ENCODE results near the gene ZC3H8. TPM values are rescaled to one million over a fixed set of nuclear protein-coding genes. Genes with fewer than 3 reads are reported as not detected.
"Not testable (repeated sequence)": the region's sequence is repeated elsewhere in the genome, so short reads cannot be mapped to it uniquely, and the experiment has no call there.

ZC3H8 gene
- 10 to 100 TPM in 11 of 12 donors, not detected in 1; 10.2 to 27.1 (median 16.9) TPM for polyA plus RNA-seq (ENCODE audit: insufficient read length in 12 of 12)
- long read RNA-seq, donor 1, full-length matches to known transcripts: 8 of 105 reads
- long read RNA-seq, donor 1, partial matches to known transcripts: 90 of 105 reads
- long read RNA-seq, donor 1, other reads (novel, unspliced or antisense): 7 of 105 reads
- long read RNA-seq, donor 2, full-length matches to known transcripts: 5 of 5 reads
- long read RNA-seq, donor 2, partial matches to known transcripts: 0 of 5 reads
- long read RNA-seq, donor 2, other reads (novel, unspliced or antisense): 0 of 5 reads
- long read RNA-seq, donor 3, full-length matches to known transcripts: 3 of 3 reads
- long read RNA-seq, donor 3, partial matches to known transcripts: 0 of 3 reads
- long read RNA-seq, donor 3, other reads (novel, unspliced or antisense): 0 of 3 reads
- long read RNA-seq, donor 4, full-length matches to known transcripts: 1 of 1 reads
- long read RNA-seq, donor 4, partial matches to known transcripts: 0 of 1 reads
- long read RNA-seq, donor 4, other reads (novel, unspliced or antisense): 0 of 1 reads
- long read RNA-seq, donor 5, full-length matches to known transcripts: 5 of 62 reads
- long read RNA-seq, donor 5, partial matches to known transcripts: 57 of 62 reads
- long read RNA-seq, donor 5, other reads (novel, unspliced or antisense): 0 of 62 reads
- long read RNA-seq, donor 6, full-length matches to known transcripts: 1 of 1 reads
- long read RNA-seq, donor 6, partial matches to known transcripts: 0 of 1 reads
- long read RNA-seq, donor 6, other reads (novel, unspliced or antisense): 0 of 1 reads
- long read RNA-seq, donor 7, full-length matches to known transcripts: 2 of 2 reads
- long read RNA-seq, donor 7, partial matches to known transcripts: 0 of 2 reads
- long read RNA-seq, donor 7, other reads (novel, unspliced or antisense): 0 of 2 reads
- long read RNA-seq, donor 8, full-length matches to known transcripts: 4 of 10 reads
- long read RNA-seq, donor 8, partial matches to known transcripts: 6 of 10 reads
- long read RNA-seq, donor 8, other reads (novel, unspliced or antisense): 0 of 10 reads
- long read RNA-seq, donor 9, full-length matches to known transcripts: 2 of 29 reads
- long read RNA-seq, donor 9, partial matches to known transcripts: 27 of 29 reads
- long read RNA-seq, donor 9, other reads (novel, unspliced or antisense): 0 of 29 reads
- long read RNA-seq, donor 10, full-length matches to known transcripts: 3 of 3 reads
- long read RNA-seq, donor 10, partial matches to known transcripts: 0 of 3 reads
- long read RNA-seq, donor 10, other reads (novel, unspliced or antisense): 0 of 3 reads
- long read RNA-seq, donor 11, full-length matches to known transcripts: 4 of 9 reads
- long read RNA-seq, donor 11, partial matches to known transcripts: 5 of 9 reads
- long read RNA-seq, donor 11, other reads (novel, unspliced or antisense): 0 of 9 reads

DNA sequence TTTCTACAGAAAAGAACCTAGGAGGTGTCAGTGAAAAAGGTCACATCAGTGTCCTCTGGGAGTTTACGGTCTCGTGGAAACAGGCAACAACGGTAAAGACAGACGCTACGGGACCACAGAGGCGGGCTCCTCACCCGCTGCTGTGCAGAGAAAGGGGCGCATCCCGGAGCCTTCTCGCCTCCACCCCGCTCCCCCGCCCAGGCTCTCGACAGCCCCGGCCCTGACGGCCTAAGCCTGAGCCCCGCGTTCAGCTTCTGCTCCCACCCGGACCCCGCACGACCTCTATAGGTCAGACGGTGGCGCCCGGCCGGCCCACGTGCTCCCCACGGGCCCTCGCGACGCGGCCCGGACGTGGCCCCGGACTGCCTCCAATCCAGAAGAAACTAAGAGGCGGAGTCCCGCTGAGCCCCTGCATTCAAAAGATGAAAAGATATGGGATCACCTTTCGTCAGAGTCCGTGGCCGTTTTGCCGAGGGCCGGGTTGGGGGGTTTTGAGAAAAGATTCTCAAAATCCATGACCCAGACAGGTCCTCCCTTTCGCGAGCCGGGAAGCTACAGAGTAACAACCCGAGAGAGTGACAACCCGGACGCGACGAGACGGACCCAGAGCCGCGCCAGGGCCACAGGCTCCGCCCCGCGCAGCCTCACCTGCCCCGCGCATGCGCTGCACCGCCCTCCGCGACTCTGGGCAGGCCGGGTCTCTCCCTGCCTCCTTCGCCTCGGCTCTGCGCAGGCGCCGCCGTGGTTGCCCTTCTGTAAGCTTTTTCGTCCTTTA lies at the start of gene ZC3H8:
Gene ZC3H8 (minus strand): TSS at position 577 of the 775 bp plus-strand sequence. CDS start 61 bp downstream, at position 516.
- peak; percentile 94 for DNase-seq

DNA sequence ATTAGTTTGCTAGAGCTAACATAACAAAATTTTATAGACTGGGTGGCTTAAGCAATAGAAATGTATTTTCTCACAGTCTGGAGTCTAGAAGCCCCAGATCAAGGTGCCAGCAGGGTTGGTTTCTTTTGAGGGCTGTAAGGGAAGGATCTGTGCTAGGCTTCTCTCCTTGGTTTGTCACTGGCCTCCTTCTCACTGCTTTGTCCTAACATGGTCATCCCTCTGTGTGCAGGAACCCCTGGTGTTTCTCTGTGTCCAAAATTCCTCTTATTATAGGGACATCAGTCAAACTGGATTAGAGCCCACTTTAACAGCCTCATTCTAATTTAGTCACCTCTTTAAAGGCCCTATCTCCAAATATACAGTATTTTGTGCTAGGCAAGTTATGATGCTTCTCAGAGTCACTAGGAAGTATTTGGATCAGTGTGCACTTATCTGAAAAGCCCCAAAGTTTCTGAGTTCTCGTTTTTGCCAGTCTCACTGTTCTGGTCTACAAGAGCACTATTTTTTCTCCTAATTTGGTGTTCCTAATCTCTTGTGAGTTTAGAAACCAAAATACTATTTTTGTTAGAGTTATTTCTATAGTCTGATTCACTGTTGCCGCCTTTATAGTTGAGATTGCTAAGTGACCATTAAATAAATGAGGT lies 49.6 kb upstream of the ZC3H8 start:
- no peak for DNase-seq

DNA sequence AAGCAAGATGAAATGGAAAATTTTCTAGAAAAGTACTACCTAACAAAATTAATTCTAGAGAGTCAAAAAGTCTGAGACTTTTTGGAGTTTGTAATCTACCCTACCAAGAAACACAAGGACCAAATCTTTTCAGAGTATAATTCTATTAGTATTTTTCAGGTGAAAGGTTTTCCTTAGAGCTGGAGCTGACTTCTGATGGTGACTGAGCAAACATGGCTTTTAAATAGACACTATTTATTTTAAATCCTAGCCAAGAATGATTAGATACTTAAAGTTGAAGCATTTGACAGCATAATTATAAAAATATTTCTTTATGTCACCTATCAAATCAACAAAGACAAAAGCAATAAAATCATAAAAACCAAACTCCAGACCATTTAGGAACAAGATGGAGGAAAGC lies 47.1 kb upstream of the ZC3H8 start:
- no peak for DNase-seq

DNA sequence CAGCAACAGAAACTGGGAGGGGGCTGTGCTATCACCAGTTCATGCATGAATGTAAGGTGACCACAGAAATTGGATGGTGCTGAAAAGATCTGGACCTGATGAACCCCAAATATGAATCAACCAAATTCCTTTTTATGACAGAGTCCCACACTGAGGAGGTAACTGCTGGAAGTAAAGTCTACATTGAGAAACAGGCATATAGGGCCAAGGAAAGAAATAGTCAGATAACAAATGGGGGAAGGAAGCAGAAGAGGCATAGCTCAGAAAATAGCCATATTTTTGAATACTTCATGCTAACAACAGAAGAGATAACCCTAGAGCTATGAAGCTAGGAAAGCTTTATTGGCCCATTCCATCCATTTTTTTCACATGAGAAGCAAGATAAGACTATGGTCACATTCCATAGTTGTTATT lies 46.3 kb upstream of the ZC3H8 start:
- no peak for DNase-seq

DNA sequence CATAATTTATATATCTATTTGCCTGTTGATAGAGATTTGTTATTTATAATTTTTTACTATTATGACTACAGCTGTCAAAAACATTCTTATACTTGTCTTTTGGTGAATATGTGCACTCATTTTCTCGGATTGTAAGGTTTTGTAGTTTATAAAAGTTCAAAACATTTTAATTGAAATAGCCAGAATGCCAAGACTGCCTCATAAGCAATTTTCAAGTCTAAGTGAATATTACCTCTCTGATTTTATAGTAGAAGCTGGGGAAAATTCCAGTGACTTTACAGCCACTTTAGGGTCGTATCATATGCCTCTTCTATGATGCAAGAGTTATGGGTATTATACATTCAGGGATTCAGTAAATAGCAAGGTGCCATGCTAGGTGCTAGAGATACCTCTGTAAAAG lies 41.6 kb upstream of the ZC3H8 start:
- DNase-seq: no peak

- DNase-seq: no peak
Observed at GRCh38 chr2:112295407-112296078, 40.7 kb upstream of the ZC3H8 start.

- DNase-seq: no peak
Observed at GRCh38 chr2:112293636-112294401, 39.0 kb upstream of the ZC3H8 start.

- no peak for DNase-seq
Observed at GRCh38 chr2:112290648-112291047, 35.8 kb upstream of the ZC3H8 start.

DNA sequence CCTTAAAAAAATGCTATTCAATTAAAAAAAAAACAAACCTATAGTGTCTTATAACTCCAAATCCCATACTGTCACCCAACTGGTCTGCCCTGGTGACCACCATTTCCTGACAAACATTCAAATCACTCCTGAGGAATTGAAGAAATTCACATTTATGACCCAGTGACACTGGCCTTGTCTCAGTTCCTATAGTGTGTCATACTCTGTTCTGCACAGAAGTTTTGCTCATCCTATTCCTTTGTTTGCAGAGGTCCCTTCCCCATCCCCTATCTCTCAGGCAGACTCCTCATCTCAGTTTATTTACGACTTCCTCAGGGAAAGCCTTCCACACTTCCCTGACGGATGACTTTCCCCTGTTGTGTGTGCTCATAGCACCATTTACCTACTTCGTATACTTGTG lies 35.2 kb upstream of the ZC3H8 start:
- no peak for DNase-seq

DNA sequence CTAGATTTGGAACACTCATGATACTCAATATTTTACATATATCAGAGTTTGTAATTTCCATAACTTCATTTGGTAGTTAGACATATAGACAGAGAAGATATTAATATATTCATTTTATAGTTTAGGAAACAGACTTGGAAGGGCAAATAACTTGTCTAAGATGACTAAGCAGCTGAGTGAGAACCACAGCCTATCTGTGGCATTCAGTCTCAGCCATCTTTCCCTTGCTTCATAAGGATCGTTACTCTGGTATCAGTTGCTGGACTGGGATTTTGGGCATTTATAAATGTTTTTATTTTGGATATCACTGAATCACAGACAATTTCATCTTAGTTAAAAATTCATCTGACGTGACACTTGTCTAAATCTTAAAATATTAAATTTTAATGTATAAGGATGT lies 28.7 kb upstream of the ZC3H8 start:
- DNase-seq: not testable (repeated sequence)

GRCh38 chr2:112282066-112282465 lies 27.2 kb upstream of the ZC3H8 start:
- not testable (repeated sequence) for DNase-seq

- no peak for DNase-seq
Observed at GRCh38 chr2:112277596-112278220, 22.9 kb upstream of the ZC3H8 start.

DNA sequence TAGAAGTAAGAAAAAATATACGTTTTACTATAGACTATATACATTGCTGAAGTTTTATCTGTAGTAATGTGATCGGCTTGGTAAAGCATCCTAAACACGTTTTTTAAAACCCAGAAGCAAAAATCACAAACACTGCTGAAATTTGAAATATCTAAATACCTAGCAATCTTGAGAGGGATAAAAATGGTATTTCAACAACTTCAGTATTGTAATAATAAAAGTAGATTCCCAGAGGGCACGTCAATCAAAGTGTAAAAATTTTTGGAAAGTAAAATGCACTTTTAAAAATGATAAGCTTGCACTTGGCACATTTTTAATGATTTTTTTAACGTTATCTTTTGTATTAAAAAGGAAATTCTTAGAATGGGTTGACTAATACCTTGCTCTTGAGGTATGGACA lies 22.1 kb upstream of the ZC3H8 start:
- no peak for DNase-seq

GRCh38 chr2:112275887-112276773 lies 21.3 kb upstream of the ZC3H8 start:
- peak; percentile 94 for DNase-seq

- peak; percentile 99 for DNase-seq
Observed at GRCh38 chr2:112275311-112275886, 20.6 kb upstream of the ZC3H8 start, which contains the start of gene ZC3H6. Gene ZC3H6, plus strand, starts transcription at chr2:112275597. Its CDS starts 398 bp downstream, at chr2:112275995.

DNA sequence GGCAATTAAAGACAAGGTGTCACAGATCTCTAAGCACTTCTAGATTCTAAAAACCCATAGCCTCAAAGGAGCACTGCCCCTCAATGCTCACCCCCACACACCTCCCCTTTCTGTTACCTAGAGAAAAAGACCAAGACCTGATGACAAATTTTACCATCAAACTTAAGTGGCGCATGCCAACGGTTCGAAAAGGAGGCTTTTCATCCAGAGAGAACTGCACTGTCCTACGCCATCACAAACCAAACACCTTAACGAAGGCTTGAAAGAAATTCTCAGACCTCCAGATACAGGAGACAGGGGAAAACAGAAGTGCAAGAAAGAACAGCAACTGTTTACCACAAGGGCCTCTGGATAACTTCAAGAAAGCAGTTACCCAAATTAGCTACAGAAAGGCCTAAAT lies 18.5 kb upstream of the ZC3H8 start:
- no peak for DNase-seq

DNA sequence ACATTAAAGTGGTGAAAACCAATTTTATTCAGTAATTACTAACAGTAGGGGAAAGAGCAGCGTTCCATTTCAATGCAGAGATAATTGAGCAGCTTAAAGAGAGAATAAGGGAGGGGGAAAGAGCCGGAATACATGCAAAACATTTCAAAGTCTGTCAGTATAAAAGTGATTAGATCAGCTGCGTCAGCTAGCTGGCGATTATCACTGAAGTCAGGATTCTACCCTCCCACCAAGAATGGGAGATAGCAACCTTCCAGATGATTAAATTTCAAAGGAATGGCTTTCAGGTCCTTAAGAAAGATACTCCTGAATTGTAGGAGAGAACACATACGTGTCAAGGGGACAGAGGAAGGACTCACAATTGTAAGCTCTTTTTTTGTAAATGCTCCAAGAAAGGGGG lies 17.8 kb upstream of the ZC3H8 start:
- DNase-seq: no peak

All from muscle of arm (tissue), 14 donors.